G401 (cell line): ENCODE measurements around the gene GM2A. TPM values are rescaled to one million over a fixed set of nuclear protein-coding genes. Genes with fewer than 3 reads are reported as not detected.
"Not testable (repeated sequence)": the region's sequence is repeated elsewhere in the genome, so short reads cannot be mapped to it uniquely, and the experiment has no call there.

Experiments used
- DNase-seq: peaks from one replicate; pipeline ENCODE4 v3.0.0-alpha.2; 2015; ENCODE audit warnings: low spot score
- in situ Hi-C: cut with HindIII; loops from 2 replicates; pipeline ENCODE4 v1.10.0; 2016; ENCODE audit warnings: low sequenced_read_pairs, mixed read lengths
- total RNA-seq: library from RNA; depleted of rRNA; stranded (reverse); fragments of >200 nt; shearing (Covaris generic); gene quantifications from 2 replicates; pipeline ENCODE4 v1.2.3, GENCODE V29; 2014

The GM2A gene
- total RNA-seq, 1 experiment from 2014 or later: 35.0 TPM

DNA sequence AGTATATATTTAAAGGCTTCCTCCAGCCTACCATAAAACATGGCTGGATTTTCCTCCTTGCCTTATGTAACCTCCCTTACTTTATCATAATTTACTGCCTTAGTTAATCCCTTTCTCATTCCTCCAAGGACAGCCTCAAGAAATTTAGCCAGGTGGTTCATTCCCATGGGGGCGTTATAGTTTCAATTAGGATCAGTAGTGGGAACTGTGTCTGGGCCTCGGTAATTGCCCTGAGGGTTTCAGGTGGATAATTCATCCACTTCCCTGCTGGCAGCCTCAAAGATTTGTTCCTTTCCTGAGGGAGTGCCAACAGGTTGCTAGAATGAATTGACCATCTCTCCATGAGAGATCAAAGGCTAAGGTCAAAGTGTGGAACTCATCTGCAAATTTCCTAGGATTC lies 4.3 kb upstream of the GM2A start:
- DNase-seq: no peak
- in situ Hi-C loops: no loop called here

DNA sequence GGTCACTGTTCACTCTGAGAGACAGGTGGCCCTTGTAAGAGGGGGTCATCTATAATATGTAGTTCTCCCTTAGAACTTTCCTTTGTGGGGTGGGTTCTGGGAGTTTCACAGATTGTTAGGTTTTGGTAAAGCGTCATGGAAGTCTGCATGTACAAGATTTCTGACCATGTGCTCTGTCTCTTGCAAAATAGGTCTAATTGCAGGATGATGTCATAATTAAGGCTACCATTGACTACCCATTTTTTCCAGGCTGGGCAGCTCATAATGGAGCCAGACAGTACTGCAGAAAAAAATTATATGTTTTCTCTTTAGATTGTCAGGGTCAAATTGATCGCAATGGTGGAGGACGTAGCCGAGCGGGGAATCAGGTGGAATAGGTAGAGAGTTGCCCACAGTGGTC lies 3.7 kb upstream of the GM2A start:
- in situ Hi-C loops: no loop called here
- no peak for DNase-seq

GRCh38 chr5:151250346-151251000 lies 2.5 kb upstream of the GM2A start:
- DNase-seq: no peak
- in situ Hi-C loops: no loop called here

GRCh38 chr5:151251001-151251551 lies 1.9 kb upstream of the GM2A start:
- in situ Hi-C loops: no loop called here
- DNase-seq: no peak

GRCh38 chr5:151251621-151252020 lies 1.4 kb upstream of the GM2A start:
- no peak for DNase-seq
- in situ Hi-C loops: no loop called here

DNA sequence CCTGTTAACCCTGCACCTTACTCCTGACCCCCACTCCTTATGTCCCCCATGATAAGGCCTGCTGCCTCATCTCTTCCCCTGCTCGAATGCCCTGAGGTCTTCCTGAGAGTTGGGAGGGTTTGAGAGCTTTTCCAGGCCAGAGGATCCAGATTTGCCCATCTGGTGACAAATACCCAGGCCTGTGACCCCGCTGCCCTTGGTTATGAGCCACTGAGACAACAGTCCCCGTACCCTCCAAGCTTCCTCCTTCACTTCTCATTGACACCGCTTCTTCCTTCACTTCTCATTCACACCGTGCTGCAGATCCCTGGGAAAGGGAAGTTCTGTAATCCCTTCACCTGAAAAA lies 593 bp downstream of the GM2A start:
- DNase-seq: peak; percentile 14
- in situ Hi-C loops: no loop called here

DNA sequence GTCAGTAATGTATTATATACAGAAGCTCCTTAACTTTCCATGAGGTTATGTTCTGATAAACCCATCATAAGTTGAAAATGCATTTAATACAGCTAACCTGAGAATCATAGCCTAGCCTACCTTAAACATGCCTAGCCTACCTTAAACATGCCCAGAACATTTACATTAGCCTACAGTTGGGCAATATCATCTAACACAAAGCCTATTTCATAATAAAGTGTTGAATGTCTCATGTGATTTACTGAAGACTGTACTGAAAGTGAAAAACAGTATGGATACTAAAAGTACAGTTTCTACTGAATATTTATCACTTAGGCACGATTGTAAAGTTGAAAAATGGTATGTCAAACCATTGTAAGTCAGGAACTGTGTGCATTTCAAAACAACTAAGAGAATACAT lies 1.6 kb downstream of the GM2A start:
- in situ Hi-C loops: no loop called here
- DNase-seq: no peak

- DNase-seq, in situ Hi-C loops: not testable (repeated sequence)
Observed at GRCh38 chr5:151254990-151255389, 2.0 kb downstream of the GM2A start.

DNA sequence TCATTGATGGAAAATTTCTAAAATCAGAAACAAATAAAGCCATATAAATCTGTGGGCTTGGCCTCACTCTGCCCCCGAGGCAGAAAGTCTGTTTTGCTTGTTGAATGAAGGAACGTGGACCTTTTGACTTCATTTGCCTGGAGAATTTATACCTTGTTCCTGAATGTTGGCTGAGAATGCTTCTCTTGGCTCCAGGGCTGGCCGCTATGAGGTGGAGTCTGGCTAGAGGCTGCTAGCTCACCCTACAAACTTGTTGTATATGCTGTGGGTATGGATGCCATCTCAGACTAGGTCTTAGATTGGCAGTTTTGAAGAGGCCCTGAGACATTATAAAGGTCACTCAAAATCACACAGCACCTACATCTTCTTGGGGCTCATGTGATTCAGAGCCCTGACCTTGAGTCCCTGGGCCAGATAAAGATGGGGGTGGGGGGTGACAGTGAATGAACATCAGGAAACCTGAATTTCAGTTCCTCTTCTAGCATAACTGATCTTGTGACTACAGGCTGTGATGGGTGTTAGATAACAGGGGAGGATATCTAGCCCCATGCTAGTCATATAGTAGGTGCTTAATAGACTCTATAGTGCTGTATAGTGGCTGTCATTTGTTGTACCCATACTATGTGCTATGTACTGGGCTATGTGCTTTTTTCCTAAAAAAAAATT lies 2.8 kb downstream of the GM2A start:
- in situ Hi-C loops: no loop called here
- DNase-seq: no peak

GRCh38 chr5:151257731-151258181 lies 4.8 kb downstream of the GM2A start:
- DNase-seq: no peak
- in situ Hi-C loops: no loop called here

- no peak for DNase-seq
- in situ Hi-C loops: no loop called here
Observed at GRCh38 chr5:151258201-151258611, 5.2 kb downstream of the GM2A start.

GRCh38 chr5:151258816-151259215 lies 5.8 kb downstream of the GM2A start:
- DNase-seq: no peak
- in situ Hi-C loops: no loop called here

- in situ Hi-C loops: no loop called here
Observed at GRCh38 chr5:151259931-151260330, 6.9 kb downstream of the GM2A start.

DNA sequence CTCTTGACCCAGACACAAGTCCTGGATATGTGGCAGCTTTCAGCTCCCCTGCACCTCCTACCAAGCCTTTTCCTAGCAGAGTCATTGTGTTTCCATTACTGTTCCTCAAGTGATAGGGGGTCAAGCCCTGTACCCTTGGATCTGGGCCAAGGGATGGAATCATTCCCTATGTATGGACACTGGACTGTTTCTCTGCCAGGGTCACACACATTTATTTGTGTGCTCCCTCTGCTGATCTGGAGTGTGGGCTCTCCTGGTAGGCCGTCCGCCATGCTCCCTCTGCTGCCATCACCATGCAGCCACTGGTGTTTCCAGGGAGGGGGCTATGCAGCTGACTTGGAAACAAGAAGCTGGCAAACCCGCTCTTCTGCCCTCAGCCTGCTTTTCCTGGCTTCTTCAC lies 9.5 kb downstream of the GM2A start:
- in situ Hi-C loops: no loop called here
- DNase-seq: no peak

More at GRCh38 chr5:151259931-151260330, 6.9 kb downstream of the GM2A start:
- DNase-seq: no peak

DNA sequence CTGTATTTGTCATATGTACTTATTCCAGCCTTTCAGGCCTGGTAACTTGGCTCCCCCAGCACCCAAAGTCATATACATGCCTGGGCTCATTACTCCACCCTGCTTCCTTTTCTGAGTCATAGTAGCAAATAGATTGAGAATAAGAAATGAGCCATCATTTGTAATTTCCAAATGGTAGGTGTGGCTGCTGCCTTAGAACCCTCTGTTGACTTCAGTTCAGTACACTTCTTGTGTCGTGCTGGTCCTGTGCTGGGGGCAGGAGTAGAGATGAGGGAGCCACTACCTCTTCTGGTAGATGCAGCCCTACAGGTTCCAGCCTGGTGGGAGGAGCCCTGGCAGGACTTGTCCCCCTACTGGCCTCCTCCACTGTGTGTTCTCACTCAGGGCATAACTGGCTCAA lies 11.1 kb downstream of the GM2A start:
- in situ Hi-C loops: no loop called here
- DNase-seq: no peak

DNA sequence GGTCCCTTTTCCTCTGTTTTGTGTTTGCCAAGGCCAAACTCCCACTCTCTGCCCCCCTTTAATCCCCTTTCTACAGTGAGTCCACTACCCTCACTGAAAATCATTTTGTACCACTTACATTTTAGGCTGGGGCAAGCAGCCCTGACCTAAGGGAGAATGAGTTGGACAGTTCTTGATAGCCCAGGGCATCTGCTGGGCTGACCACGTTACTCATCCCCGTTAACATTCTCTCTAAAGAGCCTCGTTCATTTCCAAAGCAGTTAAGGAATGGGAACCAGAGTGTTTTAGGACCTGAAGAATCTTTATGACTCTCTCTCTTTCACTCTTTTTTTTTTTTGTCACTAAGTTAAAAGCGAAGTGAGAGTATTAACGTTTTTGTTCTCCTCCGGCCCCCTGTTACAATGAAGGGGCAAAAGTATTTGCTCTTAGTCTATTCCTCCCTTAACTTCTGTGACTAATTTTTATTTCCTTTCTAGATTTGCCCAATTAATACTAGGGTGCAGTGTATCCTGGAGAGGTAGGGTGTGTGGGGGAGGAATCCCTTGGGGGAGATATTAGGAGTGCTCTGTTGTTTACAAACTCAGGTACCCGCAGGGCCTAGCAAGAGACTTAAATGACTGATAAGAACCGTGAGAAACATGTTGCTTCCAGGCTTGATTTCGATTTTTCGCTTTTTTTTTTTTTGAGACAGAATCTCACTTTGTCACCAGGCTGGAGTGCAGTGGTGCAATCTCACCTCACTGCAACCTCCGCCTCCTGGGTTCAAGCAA lies 14.7 kb downstream of the GM2A start:
- no peak for DNase-seq
- in situ Hi-C loops: no loop called here

DNA sequence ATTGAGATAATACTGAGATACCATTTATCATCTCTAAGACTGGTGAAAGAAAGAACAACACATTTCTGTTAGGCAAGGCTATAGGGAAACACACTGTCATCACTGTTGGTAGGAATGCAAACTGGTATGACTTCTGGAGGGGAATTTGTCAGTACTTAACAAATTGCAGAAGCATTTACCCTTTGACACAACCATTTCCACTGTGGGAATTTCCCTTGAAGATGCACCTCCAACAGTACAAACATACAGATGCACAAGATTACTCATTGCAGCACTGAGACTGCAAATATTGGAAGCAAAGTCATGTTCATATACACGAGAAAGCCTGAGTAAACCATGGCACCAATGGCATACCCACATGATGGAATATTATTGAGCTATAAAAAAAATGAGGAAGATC lies 17.6 kb downstream of the GM2A start:
- in situ Hi-C loops: no loop called here

DNA sequence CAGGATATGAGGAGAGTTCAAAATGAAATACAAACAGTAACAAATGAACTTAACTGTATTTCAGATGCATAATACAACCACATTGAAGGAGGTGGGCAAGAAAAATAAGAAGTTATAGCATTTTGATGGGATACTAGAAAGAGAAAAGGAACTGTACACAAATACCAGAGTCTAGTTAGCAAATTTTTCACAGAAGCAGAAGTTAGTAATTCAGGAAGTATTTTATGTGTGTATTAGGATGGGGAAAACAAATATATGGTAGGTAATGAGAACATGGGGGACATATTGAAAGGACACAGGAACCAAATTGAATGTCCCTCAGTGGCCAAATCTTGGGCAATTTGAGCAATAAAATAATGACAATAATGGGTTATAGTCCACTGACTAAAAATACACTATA lies 18.4 kb downstream of the GM2A start:
- no peak for DNase-seq
- in situ Hi-C loops: no loop called here

More for the DNA sequence above, 17.6 kb downstream of the GM2A start:
- DNase-seq: no peak

DNA sequence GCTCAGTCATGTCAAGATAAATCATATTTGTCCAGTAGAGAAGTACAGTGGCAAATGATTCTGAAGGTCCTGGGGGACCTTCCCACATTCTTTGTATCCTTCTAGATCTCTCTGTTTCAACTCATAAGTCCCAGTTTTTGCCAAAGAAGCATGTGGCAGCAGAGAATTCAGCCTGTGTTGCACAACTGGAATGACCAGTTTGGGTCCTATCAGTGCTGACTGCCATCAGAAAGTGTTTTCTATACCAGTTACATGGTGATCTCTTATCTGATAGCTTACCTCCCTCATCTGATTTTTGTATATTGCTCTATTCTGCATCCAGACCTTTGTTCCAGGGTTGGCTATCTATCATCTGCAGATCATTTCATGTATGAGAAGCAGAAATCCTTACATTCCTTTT lies 21.7 kb downstream of the GM2A start:
- DNase-seq: no peak
- in situ Hi-C loops: no loop called here

- in situ Hi-C loops: no loop called here
- DNase-seq: no peak
Observed at GRCh38 chr5:151275803-151276202, 22.8 kb downstream of the GM2A start.
